Stimulated activated CD8-positive, alpha-beta memory T cell treated with anti-CD3 and anti-CD28 coated beads, Interleukin-12 subunit alpha, Interleukin-12 subunit beta, amount 100 ng/mL, for 24 hours (primary cell): Measurements from ENCODE around the gene RNASE7.
"Not testable (repeated sequence)": the region's sequence is repeated elsewhere in the genome, so short reads cannot be mapped to it uniquely, and the experiment has no call there.

Source experiments
- DNase-seq: peaks from one replicate; pipeline ENCODE4 v3.0.0-alpha.2; 2020; ENCODE audit errors: extremely low read depth

Gene RNASE7

GRCh38 chr14:21041676-21042433 lies at the start of gene RNASE7:
TSS of gene RNASE7 (plus strand) at chr14:21042362. CDS start at chr14:21042993, 631 bp downstream.
- DNase-seq = no peak

DNA sequence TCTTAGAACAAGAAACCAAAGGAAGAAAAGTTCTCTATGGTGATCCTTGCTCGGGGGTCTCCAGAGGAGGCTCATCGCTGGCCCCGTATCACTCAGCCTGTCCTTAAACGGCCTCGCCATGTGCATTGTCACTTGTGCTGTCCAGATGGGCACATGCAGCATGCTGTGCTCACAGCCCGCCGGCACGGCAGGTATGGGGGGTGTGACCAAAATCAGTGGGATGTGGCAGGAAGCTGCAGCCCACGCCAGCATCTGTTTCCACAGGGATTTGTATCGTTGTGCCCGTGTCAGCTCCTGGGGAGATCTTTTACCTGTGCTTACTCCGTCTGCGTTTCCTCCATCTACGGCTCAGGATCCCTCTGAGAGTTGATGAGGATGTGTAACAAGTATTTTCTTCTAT lies 45.6 kb upstream of the RNASE7 start:
- DNase-seq = no peak

- no peak for DNase-seq
These were observed 45.0 kb upstream of the RNASE7 start for GRCh38 chr14:20997115-20997514.

- no peak for DNase-seq
These were observed 44.6 kb upstream of the RNASE7 start for GRCh38 chr14:20997564-20997963.

GRCh38 chr14:20998139-20998538 lies 44.0 kb upstream of the RNASE7 start:
- DNase-seq = no peak

DNA sequence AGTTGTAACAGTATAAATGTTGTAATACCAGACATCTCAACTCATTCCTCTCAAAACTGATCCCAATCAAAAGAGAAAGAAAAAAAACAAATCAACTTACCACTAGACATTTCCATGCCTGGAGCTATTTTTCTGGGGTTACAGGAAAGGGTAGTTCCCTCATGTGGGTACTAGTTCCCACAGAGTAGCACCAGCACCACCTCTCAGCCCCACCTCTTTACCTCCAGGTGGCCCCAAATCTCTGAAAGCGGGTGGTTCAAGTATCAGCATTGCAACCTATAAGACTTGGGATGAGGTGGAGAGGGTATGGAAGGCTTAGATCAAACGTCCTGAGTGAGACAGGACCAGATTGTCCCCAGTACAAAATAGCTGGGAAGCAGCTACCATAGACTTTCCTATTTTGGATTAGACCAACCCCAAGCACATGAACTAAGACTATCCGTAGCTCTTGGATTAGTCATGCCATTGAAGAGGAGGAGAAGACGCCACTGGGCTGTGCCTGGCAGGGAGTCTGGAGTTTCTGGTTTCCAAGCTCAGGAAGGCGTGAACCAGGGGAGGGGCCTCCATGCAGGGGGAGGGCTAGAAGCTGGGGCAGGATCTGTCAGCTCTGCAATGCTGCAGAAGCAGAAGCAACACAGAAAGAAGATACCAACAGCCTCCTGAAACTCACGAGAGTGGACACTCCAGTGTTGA lies 43.3 kb upstream of the RNASE7 start, which contains the start of gene SLC39A2:
TSS of gene SLC39A2 (plus strand) at position 620 of the 693 bp plus-strand sequence. CDS start 154 bp downstream, outside the sequence.
- DNase-seq = no peak

GRCh38 chr14:20999591-20999990 lies 42.6 kb upstream of the RNASE7 start:
- no peak for DNase-seq

DNA sequence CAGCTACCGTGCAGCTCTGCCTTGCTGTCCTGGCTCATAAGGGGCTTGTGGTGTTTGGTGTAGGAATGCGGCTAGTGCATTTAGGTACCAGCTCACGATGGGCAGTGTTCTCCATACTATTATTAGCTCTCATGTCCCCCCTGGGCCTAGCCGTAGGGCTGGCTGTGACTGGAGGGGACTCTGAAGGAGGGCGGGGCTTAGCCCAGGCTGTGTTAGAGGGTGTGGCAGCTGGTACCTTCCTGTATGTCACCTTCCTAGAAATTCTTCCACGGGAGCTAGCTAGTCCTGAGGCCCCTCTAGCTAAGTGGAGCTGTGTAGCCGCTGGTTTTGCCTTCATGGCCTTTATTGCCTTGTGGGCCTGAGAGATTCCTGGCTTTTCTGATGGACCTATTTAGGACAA lies 40.9 kb upstream of the RNASE7 start:
- DNase-seq = no peak

- no peak for DNase-seq
These were observed 38.3 kb upstream of the RNASE7 start for GRCh38 chr14:21003788-21004346.

GRCh38 chr14:21009721-21010120 lies 32.4 kb upstream of the RNASE7 start:
- not testable (repeated sequence) for DNase-seq

- no peak for DNase-seq
These were observed 31.0 kb upstream of the RNASE7 start for GRCh38 chr14:21011136-21011535.

GRCh38 chr14:21014761-21015190 lies 27.4 kb upstream of the RNASE7 start:
- DNase-seq = peak; percentile 54

GRCh38 chr14:21015312-21015711 lies 26.9 kb upstream of the RNASE7 start:
- DNase-seq = no peak

- no peak for DNase-seq
These were observed 25.6 kb upstream of the RNASE7 start for GRCh38 chr14:21016413-21017190.

- DNase-seq = no peak
These were observed 24.5 kb upstream of the RNASE7 start for GRCh38 chr14:21017528-21018245.

GRCh38 chr14:21018286-21018685 lies 23.9 kb upstream of the RNASE7 start:
- DNase-seq = no peak

DNA sequence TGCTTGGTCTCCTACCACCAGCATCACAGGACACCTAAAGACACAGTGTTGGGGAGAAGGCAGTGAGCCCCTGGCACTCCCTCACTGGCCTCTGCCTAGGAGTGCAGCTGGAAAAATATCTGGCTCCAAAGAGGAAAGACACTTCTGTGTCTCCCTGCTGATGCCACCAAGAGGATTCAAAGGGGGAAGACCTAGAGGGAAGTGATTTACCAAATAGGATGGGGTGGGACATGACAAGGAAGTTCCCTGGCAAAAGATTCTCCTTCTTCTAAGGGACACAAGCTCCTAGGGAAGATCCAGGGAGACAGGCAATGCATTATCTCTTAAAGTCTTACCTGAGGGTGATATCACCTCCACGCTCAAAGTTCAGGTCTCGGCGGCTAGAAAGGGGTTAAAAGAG lies 23.4 kb upstream of the RNASE7 start:
- no peak for DNase-seq

DNA sequence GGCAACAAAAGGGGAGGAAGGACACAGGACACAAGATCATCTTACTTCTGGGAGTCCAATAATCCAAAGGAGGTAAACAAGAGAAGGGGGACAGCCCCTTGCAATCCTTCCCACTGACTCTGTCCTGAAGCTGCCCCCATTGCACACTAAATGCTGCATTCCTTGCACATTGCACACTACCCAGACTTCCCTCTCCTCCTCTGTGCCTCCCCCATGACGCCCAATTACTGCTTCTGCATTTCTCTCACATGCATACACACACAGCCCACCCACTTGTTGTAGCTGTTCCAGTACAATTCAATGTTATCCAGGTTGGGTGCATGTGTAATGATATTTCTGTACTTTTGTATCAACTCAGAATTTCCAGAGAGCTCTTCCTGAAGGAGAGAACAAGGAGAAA lies 22.8 kb upstream of the RNASE7 start:
- DNase-seq = no peak

DNA sequence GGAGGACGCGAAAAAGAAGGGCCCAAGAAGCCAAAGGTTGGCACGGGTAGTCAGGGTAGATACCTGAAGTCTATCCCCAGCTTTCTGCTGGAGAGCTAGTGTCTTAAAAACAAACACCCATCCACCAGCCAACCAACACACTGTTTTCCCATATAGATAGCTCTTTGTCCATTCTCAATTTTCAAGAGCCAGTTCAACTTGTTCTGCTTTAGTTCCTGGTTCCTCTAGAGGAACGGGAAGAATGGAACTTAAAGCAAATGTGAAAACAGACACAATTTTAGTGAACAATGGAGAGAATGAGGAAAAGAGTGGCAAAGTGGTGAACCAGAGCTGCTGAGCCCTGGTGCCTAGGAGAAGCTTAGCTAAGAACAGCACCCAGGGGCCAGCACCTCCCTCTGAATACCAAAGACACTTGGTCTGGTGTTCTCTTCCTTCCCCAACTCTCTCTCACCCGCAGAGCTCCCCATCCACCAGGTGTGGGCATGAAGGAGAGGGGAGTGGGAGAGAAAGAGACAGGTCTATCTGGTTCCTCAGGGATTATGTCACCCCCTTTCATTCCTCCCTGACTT lies 21.1 kb upstream of the RNASE7 start:
- DNase-seq = no peak

DNA sequence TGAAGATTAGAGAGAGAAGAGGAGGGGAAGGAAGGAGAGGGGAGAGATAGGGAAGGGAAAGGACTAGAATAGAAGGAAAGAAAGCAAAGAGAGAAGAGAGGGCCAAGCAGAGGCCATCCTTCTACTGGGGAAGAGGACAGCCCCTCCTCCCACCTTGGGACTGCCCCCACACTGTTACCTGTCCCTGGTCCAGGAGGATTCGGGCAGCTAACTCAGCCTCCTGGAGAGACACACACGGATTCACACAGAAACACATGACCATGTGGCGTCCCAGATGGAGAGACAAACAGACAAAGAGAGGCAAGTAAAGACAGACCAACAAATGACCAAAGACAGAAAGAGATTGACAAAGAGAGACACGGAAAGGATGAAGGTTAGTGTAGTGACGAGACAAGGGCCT lies 19.5 kb upstream of the RNASE7 start:
- no peak for DNase-seq

DNA sequence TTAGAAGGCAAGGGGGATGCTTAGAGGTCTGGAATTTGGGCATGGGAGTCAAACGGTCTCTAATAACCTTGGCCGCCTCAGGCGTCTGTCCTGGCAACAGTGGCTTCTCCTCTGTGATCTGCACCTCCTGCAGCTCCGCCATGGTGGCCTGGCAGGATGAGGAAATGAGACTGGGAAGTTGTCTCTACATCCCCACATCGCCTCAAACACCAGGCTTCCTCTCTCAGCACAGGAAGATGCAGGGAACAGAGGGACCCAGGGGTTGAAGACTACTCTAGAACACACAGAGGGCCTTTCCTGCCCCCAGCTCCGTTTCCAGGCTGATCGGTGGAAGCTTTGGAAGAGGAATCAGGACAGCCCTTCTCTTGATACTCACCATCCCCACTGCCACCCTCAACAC lies 19.0 kb upstream of the RNASE7 start:
- DNase-seq = no peak
